GM23338 (cell line): ENCODE results near the gene SHROOM2. TPM values are rescaled to one million over a fixed set of nuclear protein-coding genes. Genes with fewer than 3 reads are reported as not detected.

Experiments
- ATAC-seq: fragments of 200-7000 bp; cut with Tn5 transposase; 3 replicates; pipeline ENCODE4 v1.9.1; 2020
- DNase-seq: peaks from one replicate; pipeline ENCODE4 v3.0.0-alpha.2; 2015; ENCODE audit warnings: low spot score
- H2AFZ ChIP-seq: fragments of 200-600 bp; sonication (generic); 2 replicates; pipeline ENCODE4 v1.8.0; 2016; ENCODE audit warnings: antibody characterized with exemption, mild to moderate bottlenecking, moderate library complexity
- H3F3A ChIP-seq: fragments of 200-600 bp; sonication (generic); replicated peaks from 2 replicates; pipeline ENCODE4 v1.8.0; 2017; ENCODE audit warnings: antibody characterized with exemption, mixed run types, low read depth
- H3K27ac ChIP-seq: fragments of 200-600 bp; sonication (generic); 2 replicates; pipeline ENCODE4 v1.6.1; 2016; ENCODE audit warnings: low read depth
- H3K27me3 ChIP-seq: fragments of 200-600 bp; sonication (generic); 2 replicates; pipeline ENCODE4 v1.8.0; 2016; ENCODE audit warnings: mild to moderate bottlenecking, mixed run types, moderate library complexity; ENCODE audit not compliant: insufficient read depth
- H3K36me3 ChIP-seq: fragments of 200-600 bp; sonication (generic); 2 replicates; pipeline ENCODE4 v1.8.0; 2016; ENCODE audit warnings: mild to moderate bottlenecking; ENCODE audit not compliant: insufficient read depth
- H3K4me1 ChIP-seq: fragments of 200-600 bp; sonication (generic); 2 replicates; pipeline ENCODE4 v1.8.0; 2016; ENCODE audit warnings: mild to moderate bottlenecking, moderate library complexity; ENCODE audit not compliant: insufficient read depth
- H3K4me2 ChIP-seq: fragments of 200-600 bp; sonication (generic); 2 replicates; pipeline ENCODE4 v1.7.1; 2017; ENCODE audit warnings: mixed run types
- H3K4me3 ChIP-seq: fragments of 200-600 bp; sonication (generic); 2 replicates; pipeline ENCODE4 v1.6.1; 2016; ENCODE audit warnings: mixed run types
- H3K79me2 ChIP-seq: fragments of 200-600 bp; sonication (generic); replicated peaks from 2 replicates; pipeline ENCODE4 v1.8.0; 2017; ENCODE audit warnings: mild to moderate bottlenecking; ENCODE audit not compliant: insufficient read depth
- H3K9me2 ChIP-seq: fragments of 200-600 bp; sonication (generic); 2 replicates; pipeline ENCODE4 v1.8.0; 2017; ENCODE audit not compliant: insufficient read depth
- H4K20me1 ChIP-seq: fragments of 200-600 bp; sonication (generic); replicated peaks from 2 replicates; pipeline ENCODE4 v1.8.0; 2017; ENCODE audit warnings: mild to moderate bottlenecking; ENCODE audit not compliant: insufficient read depth
- H3K27ac Mint-ChIP-seq: 2 replicates; pipeline ENCODE4 v1.8.0; 2020; ENCODE audit warnings: inconsistent platforms, mild to moderate bottlenecking, moderate library complexity, mixed read lengths
- H3K27me3 Mint-ChIP-seq: 3 replicates; pipeline ENCODE4 v1.8.0; 2022; ENCODE audit warnings: low read depth, mild to moderate bottlenecking, moderate library complexity, mixed read lengths, inconsistent platforms; ENCODE audit not compliant: insufficient read depth, poor library complexity
- H3K36me3 Mint-ChIP-seq: 3 replicates; pipeline ENCODE4 v1.8.0; 2021; ENCODE audit warnings: low read depth, mild to moderate bottlenecking, inconsistent platforms, moderate library complexity, mixed read lengths
- H3K4me1 Mint-ChIP-seq: 3 replicates; pipeline ENCODE4 v1.8.0; 2020; ENCODE audit warnings: mild to moderate bottlenecking, inconsistent platforms, mixed read lengths
- H3K4me3 Mint-ChIP-seq: 3 replicates; pipeline ENCODE4 v1.8.0; 2021; ENCODE audit warnings: moderate library complexity, mild to moderate bottlenecking, inconsistent platforms, mixed read lengths
- H3K9me3 Mint-ChIP-seq: 3 replicates; pipeline ENCODE4 v1.8.0; 2020; ENCODE audit warnings: moderate library complexity, mild to moderate bottlenecking, inconsistent platforms, mixed read lengths
- CREB1 ChIP-seq: fragments of 250-450 bp; sonication (Bioruptor Pico); IDR thresholded peaks from 2 replicates; pipeline ENCODE4 v1.5.0; 2020; ENCODE audit warnings: low read depth, mild to moderate bottlenecking, moderate library complexity
- CTCF ChIP-seq, 2 experiments: fragments of 200-600 bp in 1 of 2; sonication (generic) in 1 of 2; conservative IDR thresholded peaks; 2 replicates each; pipeline versions ENCODE4 v1.5.1 to v1.6.1; 2016 to 2017; ENCODE audit warnings: antibody characterized with exemption in 2 of 2, low read depth in 2 of 2, mild to moderate bottlenecking in 2 of 2, moderate library complexity in 1 of 2
- ETS1 ChIP-seq: IDR thresholded peaks from 2 replicates; pipeline ENCODE4 v1.6.1; 2016; ENCODE audit warnings: antibody characterized with exemption
- EZH2phosphoT487 ChIP-seq: fragments of 200-600 bp; sonication (generic); IDR thresholded peaks from one replicate; pipeline ENCODE4 v1.8.1; 2018; ENCODE audit warnings: antibody characterized with exemption; ENCODE audit not compliant: unreplicated experiment
- JUNB ChIP-seq: IDR thresholded peaks from one replicate; pipeline ENCODE4 v1.6.1; 2016; ENCODE audit warnings: antibody characterized with exemption; ENCODE audit not compliant: unreplicated experiment
- NANOG ChIP-seq: IDR thresholded peaks from 2 replicates; pipeline ENCODE4 v1.6.1; 2016; ENCODE audit warnings: antibody characterized with exemption, borderline replicate concordance
- POLR2AphosphoS5 ChIP-seq: IDR thresholded peaks from 2 replicates; pipeline ENCODE4 v1.6.1; 2016; ENCODE audit warnings: antibody characterized with exemption, low read depth
- REST ChIP-seq: IDR thresholded peaks from one replicate; pipeline ENCODE4 v1.6.1; 2018; ENCODE audit warnings: antibody characterized with exemption; ENCODE audit not compliant: unreplicated experiment
- STAT1 ChIP-seq: IDR thresholded peaks from one replicate; pipeline ENCODE4 v1.6.1; 2016; ENCODE audit warnings: antibody characterized with exemption; ENCODE audit not compliant: unreplicated experiment
- ZNF114 ChIP-seq: fragments of 250-450 bp; sonication (Bioruptor Pico); IDR thresholded peaks from 2 replicates; pipeline ENCODE4 v1.5.0; 2020; ENCODE audit warnings: mild to moderate bottlenecking, moderate library complexity
- ZNF331 ChIP-seq: fragments of 250-450 bp; sonication (Bioruptor Pico); IDR thresholded peaks from 2 replicates; pipeline ENCODE4 v1.5.0; 2020; ENCODE audit warnings: low read depth, mild to moderate bottlenecking, moderate library complexity
- ZNF462 ChIP-seq: fragments of 250-450 bp; sonication (Bioruptor Pico); IDR thresholded peaks from 2 replicates; pipeline ENCODE4 v1.5.0; 2020; ENCODE audit warnings: mild to moderate bottlenecking, moderate library complexity
- polyA plus RNA-seq: library from polyadenylated mRNA; unstranded; fragments of >200 nt; fragmentation: Nextera tagmentation; extraction: Ambion mirVana; gene quantifications from 2 replicates; pipeline ENCODE4 v1.2.1, GENCODE V29; 2016
- total RNA-seq: library from RNA; depleted of rRNA; stranded (reverse); fragments of >200 nt; shearing (Covaris generic); gene quantifications from 2 replicates; pipeline ENCODE4 v1.2.3, GENCODE V29; 2014

SHROOM2 gene
- total and polyA plus RNA-seq, 2 experiments from 2014 or later = 3.5 to 15.8 TPM

GRCh38 chrX:9890681-9891091, 104.5 kb downstream of the SHROOM2 start:
- H3K27me3 Mint-ChIP-seq = peaks cover 3% of the 10 kb centered on the region
- Histone ChIP-seq H3K79me2 (no peaks in the 10 kb centered on the region), H3F3A (no peaks in the 10 kb centered on the region), H3K4me3 (no peak overlapping the region), H3K9me2 (no peaks in the 10 kb centered on the region), H3K27ac (no peak overlapping the region), H3K27me3 (no peaks in the 10 kb centered on the region), H3K4me1 (no peaks in the 10 kb centered on the region), H3K36me3 (no peaks in the 10 kb centered on the region), H4K20me1 (0 out of 2 replicates have a peak, but pooled peaks cover 2% of the 10 kb centered on the region), H3K4me2 (no peak overlapping the region), H2AFZ (no peak overlapping the region)
- H3K4me3 Mint-ChIP-seq = no peak overlapping the region
- ATAC-seq = no peak
- no peak overlapping the region for H3K27ac Mint-ChIP-seq
- peaks cover 5% of the 10 kb centered on the region; the same call in 2 of the 3 replicates for H3K4me1 Mint-ChIP-seq
- H3K36me3 Mint-ChIP-seq = peaks cover 8% of the 10 kb centered on the region; the same call in 2 of the 3 replicates
- no peaks in the 10 kb centered on the region for H3K9me3 Mint-ChIP-seq
- no peak for TF ChIP-seq JUNB
- TF ChIP-seq CREB1 (CRISPR knock-in tag) = no peak
- no peak for TF ChIP-seq NANOG
- TF ChIP-seq ETS1 = no peak
- TF ChIP-seq ZNF462 (CRISPR knock-in tag) = no peak
- TF ChIP-seq REST = no peak
- no peak for TF ChIP-seq ZNF114 (CRISPR knock-in tag)
- no peak for TF ChIP-seq CTCF (conservative IDR thresholded peaks at IDR 0.05; ENCODE audit: low read depth in 2 of 2)
- TF ChIP-seq EZH2phosphoT487 = no peak
- TF ChIP-seq STAT1 = no peak
- TF ChIP-seq ZNF331 (CRISPR knock-in tag) = no peak
- no peak for TF ChIP-seq POLR2AphosphoS5
- no peak for DNase-seq
